ENCODE results near the gene KRT6A.

GRCh38 chr12:52439420-52439819 is 53.6 kb downstream of the KRT6A start:
- no peak for TF ChIP-seq CTCF (conservative IDR thresholded peaks at IDR 0.05 in 1 of 2, IDR thresholded peaks at IDR 0.05 in 1 of 2; ENCODE audit: low read depth in 1 of 2, low read length in 2 of 2)
- no peak for TF ChIP-seq EZH2 (IDR thresholded peaks at IDR 0.05; ENCODE audit: low read length, missing control alignments)
